Mucosa of gallbladder (tissue), 1 donor: Measurements from ENCODE around the gene KRTAP4-16. TPM values are rescaled to one million over a fixed set of nuclear protein-coding genes. Genes with fewer than 3 reads are reported as not detected.
"Not testable (repeated sequence)": the region's sequence is repeated elsewhere in the genome, so short reads cannot be mapped to it uniquely, and the experiment has no call there.

Experiments used
- DNase-seq: peaks from one replicate; pipeline ENCODE4 v3.0.0-alpha.2; 2020; ENCODE audit warnings: low spot score
- total RNA-seq: library from RNA; stranded (reverse); gene quantifications from one replicate; pipeline ENCODE4 v1.2.1, GENCODE V29; 2021
- donor health status: DM: no; HTN: no; CAD: no.

The KRTAP4-16 gene
- total RNA-seq, 1 donor from 2014 or later: not detected

GRCh38 chr17:41076788-41077187 is 25.2 kb downstream of the KRTAP4-16 start:
- no peak for DNase-seq

DNA sequence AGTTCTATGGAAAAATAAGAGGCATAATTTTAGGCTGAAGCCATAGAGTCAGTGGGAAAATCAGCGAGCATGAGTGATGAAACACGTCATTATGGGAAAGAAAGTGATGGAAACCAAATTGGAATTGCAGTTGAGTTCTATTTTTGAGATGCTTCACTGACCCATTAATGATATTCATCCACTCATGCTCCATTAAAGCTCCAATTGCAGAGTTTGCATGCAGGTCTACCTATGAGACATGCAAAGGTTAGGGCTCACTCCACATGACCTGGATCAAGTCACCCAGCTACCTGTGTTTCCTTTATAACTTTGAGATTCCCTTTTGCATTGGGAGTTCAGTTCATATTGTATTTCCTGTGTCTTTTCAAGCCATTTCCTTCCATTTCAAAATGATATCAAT is 28.3 kb downstream of the KRTAP4-16 start:
- DNase-seq: no peak

GRCh38 chr17:41071606-41072360 is 30.2 kb downstream of the KRTAP4-16 start:
- no peak for DNase-seq

DNA sequence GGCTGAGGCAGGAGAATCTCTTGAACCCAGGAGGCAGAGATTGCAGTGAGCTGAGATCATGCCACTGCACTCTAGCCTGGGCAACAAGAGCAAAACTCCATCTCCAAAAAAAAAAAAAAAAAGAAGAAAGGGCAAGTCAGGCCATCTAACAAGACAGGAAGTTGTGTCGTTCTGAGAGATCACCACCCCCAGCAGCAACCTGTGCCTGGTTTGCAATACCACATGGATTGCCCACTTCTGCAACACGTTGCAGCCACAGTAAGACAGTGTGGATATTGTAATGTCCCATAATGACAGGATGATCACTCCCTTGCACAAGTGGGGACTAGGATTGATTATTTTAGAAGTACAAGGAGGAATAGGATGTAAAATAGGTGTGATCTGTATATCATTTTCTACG is 33.0 kb downstream of the KRTAP4-16 start:
- DNase-seq: no peak

DNA sequence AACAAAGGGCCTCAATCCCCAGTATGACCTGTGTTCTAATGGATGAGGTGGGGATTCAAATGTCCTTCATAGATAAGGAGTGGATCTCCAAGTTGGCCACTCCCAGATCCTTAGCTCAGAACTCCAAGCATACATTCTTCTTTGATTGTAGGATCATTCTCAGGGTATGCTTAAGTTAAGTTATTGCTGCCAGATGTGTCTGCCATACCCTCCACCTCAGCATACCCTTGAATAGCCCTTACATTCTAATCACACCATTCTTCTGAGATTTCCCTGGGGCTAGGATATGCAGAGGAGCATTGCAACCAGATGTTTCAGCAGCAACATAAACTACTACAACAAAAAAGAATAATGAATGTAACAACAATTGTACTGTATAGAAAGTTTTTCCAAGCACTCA is 34.7 kb downstream of the KRTAP4-16 start:
- DNase-seq: no peak

DNA sequence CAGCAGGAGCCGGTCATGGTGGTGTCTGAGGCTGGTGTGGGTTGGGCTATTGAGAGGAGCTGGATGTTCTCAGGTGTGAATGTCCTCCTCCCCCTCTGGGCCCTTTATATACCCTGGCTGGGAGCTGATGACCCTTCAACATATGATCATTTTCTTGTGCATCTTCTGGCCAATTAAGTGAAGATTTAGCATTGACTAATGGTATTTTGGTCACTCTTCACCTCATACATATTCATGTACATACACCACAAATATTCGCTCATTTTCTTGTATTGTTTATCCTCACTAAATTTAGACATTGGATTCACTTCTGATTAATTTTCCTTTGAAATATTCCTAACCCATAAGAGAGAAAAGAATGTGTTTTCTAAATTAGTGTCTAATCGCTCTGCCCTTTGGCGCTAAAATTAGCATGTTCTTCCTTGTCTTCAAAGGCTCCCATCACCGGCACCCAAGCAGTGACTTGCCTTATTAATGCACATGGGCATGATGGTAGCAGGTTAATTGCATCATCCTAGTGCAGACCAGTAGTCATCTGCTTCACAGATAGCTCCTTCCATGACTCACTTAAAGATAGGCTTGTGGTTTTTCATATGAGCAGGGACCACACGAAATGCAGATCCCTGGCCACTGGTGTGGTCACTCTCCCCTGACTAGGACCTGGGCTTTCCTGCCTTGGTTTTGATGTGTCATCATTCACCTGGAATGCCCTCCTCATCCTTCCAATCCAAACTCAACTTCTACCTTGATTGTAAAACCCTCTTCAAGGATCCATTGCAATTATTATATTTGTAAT is 36.0 kb downstream of the KRTAP4-16 start, which contains the start of gene KRTAP2-4:
Gene KRTAP2-4, minus strand, starts transcription at position 51 of the 796 bp plus-strand sequence. Its CDS starts 34 bp downstream, at position 17.
- DNase-seq: no peak

DNA sequence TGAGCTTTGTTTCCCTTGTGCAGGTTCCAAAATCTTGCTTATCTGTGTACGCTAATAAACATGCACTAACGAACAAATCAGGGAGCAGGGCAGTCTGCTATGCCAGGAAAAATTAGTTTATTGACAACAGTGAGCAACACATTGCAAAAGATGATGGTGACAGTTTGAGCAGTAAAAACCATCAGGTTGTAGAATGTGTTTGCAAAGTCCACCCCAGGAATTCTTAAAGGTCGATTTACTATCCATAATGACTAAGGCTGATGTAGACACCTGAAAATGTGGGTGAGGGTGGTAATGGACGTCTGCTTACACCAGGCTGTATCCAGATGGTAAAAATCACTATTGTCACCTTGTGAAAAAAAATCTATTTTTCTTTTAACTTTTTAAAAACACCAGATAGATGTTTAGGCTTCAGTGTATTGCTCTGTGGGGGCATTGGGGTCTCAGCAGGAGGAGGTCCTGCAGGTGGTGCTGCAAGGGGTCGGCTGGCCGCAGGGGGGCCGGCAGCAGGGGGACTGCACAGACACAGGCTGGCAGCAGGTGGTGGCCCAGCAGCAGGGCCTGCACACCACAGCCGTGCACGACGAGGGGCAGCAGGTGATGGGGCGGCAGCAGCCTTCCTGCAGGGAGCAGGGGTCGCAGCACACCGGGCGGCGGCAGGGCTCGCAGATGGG is 36.9 kb downstream of the KRTAP4-16 start:
- not testable (repeated sequence) for DNase-seq

DNA sequence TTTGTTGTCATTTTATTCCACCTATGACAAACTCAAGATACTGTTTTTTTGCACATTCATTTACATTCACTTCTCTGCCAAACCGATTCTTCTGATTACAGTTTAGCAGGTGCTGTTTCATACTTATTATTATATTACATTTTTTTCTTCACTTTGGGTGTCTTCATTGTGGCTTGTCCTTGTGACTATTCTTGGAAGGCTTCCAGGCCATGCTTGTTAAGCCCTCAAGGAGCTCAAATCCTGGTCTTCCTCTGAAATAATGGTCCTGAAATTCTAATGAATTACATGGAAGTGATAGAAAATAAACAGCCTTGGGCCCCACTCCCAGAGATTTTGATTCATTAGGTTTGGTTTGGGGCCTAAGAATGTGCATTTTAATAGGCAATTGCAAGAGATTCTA is 37.7 kb downstream of the KRTAP4-16 start:
- no peak for DNase-seq

DNA sequence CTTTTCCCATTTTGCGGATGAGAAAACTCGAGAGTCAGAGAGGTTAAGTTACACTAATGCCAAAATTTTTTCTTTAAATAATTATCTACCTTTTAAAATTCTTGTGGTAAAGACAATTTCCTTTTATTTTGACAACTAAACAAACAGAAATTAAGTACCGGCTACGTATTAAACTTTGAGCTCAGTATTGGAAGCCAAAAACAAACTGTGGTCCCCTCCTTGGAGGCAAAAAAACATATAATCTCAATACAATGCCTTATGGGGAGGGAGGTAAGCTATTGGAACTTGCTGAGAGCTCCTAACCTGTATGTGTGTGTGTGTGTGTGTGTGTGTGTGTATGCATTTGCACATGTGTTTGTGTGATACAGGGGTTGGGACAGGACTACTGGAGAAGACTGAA is 38.6 kb downstream of the KRTAP4-16 start:
- DNase-seq: no peak

GRCh38 chr17:41061964-41062363 is 40.0 kb downstream of the KRTAP4-16 start:
- DNase-seq: no peak

DNA sequence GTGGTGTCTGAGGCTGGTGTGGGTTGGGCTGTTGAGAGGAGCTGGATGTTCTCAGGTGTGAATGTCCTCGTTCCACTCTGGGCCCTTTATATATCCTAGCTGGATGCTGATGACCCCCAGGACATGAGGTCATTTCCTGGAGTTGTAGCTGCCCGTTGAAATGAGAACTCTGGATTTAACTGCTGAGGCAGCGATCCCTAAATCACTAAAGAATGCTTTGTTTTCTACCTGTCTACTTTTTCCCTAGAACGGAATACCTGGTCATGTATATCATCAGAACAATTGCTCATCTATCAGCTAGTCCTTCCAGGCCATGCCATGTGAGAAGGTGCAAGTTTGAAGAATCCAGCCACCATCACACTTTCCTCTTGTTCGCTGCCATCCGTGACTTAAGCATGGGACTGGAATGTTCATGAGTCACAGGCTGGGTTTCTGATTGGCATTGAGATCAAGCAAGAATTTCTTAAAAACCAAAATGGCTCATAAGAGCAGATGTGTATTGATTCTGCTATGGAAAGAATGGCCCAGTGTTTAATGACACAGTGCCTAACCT is 41.9 kb downstream of the KRTAP4-16 start, which contains the start of gene KRTAP2-3:
Gene KRTAP2-3, minus strand, starts transcription at position 63 of the 553 bp plus-strand sequence. CDS start 64 bp downstream, outside the sequence.
- no peak for DNase-seq

GRCh38 chr17:41059276-41060051 is 42.5 kb downstream of the KRTAP4-16 start:
- DNase-seq: not testable (repeated sequence)

- DNase-seq: no peak
These were observed 43.3 kb downstream of the KRTAP4-16 start for GRCh38 chr17:41058741-41059140.

GRCh38 chr17:41057547-41057946 is 44.5 kb downstream of the KRTAP4-16 start:
- DNase-seq: no peak

DNA sequence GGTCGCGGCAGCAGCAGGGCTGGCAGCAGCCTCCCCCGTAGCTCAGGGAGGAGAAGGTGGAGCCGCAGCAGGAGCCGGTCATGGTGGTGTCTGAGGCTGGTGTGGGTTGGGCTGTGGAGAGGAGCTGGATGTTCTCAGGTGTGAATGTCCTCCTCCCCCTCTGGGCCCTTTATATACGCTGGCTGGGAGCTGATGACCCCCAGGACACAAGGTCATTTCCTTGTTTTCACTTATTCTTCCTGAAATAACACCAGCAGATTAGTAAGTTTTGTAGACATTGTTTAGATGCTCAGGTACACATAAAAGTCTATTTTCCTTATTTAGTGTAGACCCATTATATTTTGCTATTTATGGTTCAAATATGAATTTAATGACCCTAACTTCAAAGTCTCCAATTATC is 46.9 kb downstream of the KRTAP4-16 start, which contains the start of gene KRTAP2-2:
Gene KRTAP2-2, minus strand, starts transcription at position 101 of the 400 bp plus-strand sequence. Its CDS starts 19 bp downstream, at position 82.
- DNase-seq: not testable (repeated sequence)

GRCh38 chr17:41054556-41054955 is 47.5 kb downstream of the KRTAP4-16 start:
- DNase-seq: not testable (repeated sequence)

DNA sequence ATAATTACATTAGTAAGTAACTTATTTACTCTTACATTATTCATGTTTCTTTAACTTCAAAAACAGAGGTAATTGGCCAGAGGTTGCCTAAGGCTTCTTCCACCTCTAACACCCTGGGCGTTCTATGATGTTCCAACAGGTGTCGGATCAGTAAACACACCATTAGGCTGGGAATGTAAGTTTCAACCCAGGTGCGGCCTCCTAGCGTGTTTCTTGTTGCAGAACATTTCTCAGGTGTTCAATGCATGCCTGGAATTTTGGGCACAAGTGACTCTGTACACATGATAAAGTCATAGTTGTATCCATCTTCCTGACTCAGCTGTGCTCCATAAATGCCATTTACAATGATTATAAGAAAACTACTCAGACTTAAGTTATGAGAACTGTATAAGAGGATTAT is 48.0 kb downstream of the KRTAP4-16 start:
- DNase-seq: no peak

GRCh38 chr17:41052566-41052965 is 49.4 kb downstream of the KRTAP4-16 start:
- DNase-seq: no peak
